GM21390 (cell line): ENCODE results near the gene NPAS3.

ENCODE experiments used
- ATAC-seq: cut with Tn5 transposase; IDR thresholded peaks from one replicate; pipeline ENCODE4 v1.9.1; 2021; ENCODE audit not compliant: unreplicated experiment

Gene NPAS3

DNA sequence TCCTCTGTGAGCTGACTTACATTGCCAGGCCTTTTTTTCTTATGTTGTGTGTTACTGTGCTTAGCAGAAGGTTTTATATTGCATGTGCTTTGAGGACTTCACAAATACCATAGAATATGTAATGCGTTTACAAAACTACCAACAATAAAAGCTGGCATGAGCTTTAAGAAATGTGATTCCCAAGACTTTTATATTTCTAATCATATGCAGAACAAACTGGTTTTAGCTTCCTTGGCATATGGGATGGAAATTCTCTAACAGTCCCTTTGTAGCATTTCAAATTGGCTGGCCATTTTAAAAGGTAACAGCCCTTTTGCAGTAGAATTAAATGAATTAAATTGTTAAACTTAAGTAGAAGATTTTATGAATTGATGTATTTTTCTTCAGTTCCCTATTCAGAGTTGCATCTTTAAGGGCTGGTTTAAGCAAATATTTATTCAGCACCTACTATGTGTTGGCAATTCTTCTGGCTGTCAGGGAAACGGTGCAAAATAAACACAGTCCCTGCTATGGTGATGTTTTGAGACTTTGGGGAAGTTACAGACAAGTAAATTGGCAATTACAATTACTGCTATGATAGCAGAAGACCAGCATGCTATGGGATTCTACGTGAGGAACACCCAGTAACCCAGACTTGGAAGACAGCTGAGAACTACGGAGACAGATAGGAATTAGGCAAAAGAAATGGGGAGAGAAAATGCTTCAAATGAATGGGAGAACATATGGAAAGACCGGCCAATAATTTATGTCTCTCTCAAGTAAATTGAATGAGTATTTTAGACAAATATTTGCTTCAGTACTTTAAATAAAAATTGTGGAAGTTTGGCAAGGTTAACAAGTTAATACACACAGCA lies 565.8 kb downstream of the NPAS3 start:
- no peak for ATAC-seq

DNA sequence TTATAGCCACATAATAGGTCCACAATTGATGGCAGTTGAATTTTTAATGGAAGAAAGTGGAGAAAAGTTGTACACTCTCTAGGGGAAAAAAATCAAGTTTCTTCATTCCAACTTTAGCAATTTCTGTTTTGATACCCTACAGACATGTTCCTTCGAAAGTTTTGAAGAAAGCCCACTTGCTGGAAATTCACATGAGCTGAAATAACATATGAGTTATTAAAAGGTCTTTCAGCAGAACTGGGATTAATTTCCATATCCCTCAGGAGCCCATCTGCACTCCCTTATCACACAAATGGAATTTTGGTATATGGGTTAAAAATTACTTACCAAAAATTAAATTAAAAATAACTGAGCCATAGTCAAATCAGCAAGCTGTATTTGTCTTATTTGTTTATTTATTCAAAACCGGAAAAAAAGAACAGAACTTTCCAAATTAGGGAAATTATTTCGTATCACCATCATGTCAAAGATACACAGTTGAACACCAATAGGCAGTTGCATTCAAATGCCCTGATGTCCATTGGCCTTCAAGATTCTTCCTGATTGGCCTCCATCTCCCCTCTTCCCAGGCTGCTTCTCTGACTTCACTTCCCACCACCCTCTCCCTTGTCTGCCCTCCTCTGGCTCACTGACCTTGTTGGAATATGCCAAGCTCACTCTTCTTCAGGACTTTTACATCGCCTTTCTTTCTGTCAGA lies 566.7 kb downstream of the NPAS3 start:
- ATAC-seq = no peak

DNA sequence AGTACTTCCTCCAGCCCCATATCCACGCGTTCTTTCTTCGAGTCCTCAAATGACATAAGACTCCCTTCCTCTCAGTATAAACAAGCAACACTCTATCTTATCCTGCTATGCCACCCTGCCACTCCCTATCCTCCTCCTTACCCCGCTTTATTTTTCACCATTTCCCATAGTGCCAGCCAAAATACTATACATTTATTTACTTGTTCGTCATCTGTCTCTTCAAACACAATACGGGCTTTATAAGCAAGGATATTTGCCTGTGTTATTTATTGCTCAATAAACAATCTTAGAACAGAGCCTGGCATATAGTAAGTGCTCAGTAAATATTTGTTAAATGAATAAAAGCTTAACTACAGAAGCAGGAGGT lies 567.3 kb downstream of the NPAS3 start:
- ATAC-seq = no peak

DNA sequence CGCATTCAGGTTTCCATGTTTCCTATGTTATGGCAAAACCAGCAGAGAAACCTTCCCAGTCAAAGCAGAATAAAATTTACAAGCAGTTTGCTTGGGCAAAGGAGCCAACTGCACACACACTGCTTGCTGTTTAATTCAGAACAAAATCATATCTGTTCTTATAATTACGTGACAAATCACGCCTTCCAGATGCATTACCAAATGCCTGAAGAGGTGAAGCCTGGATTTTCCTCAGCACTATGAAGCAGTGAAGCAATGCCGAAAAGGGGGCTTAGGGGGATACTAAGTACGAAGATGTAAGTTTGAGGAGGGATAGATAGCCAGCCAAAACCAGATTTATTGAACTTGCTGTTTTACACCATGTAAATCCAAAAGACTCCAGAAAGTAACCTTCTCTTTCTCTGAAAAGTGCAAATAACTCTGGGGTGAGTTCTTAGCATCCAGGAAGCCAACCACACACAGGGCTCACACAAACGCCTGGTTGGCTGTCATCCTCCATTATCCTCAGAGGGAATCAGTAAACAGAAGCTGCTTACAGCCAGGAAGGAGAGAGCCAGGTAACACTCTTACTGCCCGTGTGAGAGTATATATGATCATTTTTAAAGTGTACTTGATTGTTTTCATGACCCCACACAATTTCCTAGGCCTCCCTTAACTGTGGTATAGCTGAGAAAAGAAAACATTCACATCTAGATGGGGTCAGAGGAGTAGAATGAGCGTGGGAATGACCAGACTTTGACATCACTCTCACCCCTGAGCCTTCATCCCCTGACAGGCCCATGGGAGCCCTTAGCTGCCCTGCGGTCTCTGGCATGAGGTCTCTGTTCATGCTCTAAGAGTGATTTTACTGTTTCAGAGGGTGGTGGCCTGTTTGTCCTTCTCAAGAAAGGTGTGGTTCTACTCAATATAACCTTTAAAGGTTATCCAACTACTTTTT lies 569.7 kb downstream of the NPAS3 start:
- ATAC-seq = no peak

DNA sequence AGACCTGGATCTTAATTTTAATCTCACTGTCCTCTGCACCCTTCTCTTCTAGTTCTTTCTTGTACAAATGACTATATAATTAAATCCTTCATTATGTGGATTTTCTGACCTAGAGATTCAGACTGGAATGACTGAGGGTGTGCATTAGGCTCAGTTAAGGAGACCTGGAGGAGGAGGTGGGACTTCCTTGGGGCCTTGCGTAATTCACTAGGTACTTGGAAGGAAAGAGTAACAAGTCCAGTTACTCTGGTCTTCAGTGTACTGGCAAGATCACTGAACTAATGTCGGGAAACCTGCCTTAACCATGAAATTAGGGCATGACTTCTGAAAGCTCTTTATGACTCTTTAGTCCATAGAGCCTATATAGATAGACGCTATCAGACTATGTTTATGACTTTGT lies 570.8 kb downstream of the NPAS3 start:
- ATAC-seq = no peak

DNA sequence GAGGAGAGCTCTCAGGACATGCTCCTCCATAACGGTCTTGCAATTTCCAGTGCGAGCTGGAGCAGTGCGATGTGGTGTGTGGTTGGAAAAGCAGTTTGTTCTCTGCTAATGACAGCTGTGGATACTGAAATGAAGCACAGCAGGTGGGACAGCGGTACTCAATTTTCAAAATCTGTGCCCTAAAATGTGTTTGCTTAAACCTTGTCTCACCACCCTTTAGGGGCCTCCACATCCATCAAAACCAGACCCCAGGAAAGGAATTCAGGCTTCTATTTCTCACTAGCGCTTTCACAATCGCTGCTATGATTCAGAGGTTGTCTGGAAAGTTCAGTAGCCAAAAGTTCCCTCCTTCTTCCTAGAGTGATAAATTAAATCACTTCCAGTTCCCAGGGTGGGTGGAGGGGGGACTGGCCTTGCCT lies 571.4 kb downstream of the NPAS3 start:
- ATAC-seq = no peak

DNA sequence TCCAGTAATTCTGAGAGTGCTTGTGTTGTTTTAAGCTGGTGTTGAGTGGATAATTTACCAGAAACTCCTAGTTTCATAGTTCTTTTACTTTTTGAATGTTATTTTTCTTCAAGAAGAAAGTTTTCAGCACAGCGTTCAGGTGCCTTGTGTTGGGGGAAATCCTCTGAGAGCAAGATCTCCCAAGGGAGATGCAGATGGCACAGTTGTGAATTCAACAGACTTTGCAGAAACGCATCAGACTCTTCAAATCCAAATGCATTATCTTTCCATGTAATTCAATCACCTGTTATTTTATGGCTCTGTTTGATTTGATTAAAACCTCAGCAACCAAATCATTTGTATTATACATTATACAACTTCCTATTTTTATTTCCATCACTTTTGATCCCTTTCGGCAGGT lies 572.3 kb downstream of the NPAS3 start:
- no peak for ATAC-seq

DNA sequence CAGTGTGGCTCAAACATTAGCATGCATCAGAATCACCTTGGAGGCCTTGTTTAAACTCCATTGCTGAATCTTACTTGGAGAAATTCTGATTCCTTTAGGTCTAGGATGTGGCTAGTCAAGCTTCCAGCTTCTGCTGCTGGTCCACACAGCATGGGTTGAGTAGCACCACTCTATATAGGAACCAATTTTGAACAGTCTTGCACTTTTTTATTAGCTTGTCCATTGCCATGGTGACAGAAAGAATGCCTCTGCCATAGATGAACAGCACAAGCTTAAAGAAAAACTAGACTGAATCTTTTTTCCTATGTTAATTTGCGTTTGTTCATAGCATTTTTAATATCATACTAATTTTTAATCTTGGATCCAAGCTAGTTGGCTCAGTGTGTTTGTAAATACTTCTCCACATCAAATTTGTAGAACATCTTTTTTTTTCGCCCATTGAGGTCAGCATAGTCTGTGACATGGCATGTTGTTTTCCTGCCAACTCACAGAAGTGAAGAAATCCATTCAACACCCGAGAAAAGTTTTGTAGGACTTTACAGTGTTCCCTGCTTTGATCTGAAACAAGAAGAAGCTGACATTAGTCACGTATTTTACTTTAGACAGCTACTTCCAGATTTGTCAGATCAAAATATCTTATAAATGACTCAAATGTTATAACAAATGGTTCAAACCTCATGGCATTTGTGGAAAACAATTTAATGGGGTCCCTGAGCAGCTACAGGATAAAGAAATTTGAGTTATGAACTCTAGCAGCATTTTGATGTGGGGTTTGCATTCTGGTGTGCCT lies 573.4 kb downstream of the NPAS3 start:
- no peak for ATAC-seq

DNA sequence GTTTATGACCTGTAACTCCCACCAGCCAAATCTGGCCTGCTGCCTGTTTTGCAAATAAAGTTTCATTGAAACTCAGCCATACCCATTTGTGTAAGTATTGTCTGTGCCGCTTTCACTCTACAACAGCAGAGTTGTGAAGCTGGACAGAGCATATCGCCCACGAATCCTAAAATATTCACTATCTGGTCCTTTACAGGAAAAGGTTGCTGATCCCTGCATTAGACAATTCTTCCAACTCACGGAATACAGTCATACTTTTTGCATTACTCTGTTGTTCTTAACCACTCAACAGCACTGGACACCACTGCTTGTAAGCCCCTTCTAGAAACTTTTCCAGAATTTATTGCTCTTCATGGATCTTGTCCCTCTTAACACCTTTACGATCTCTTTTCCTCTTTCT lies 576.8 kb downstream of the NPAS3 start:
- ATAC-seq = no peak

DNA sequence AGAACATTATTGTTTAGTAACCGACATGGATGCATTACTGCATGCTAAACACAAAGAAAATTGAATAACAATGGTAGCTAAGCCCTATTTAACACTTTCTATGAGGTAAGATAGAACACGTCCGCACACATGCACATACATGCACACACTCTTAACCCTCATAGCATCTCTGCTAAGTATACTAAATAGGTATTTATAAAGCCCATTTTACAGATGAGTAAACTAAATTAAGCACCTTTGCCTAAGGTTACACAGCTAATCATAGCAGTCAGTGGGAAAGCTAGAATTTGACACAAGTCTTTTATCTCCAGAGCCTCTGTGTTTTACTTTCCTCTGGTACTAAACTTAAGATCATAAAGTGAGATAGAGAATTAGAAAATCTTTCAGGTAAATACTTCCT lies 577.2 kb downstream of the NPAS3 start:
- no peak for ATAC-seq

DNA sequence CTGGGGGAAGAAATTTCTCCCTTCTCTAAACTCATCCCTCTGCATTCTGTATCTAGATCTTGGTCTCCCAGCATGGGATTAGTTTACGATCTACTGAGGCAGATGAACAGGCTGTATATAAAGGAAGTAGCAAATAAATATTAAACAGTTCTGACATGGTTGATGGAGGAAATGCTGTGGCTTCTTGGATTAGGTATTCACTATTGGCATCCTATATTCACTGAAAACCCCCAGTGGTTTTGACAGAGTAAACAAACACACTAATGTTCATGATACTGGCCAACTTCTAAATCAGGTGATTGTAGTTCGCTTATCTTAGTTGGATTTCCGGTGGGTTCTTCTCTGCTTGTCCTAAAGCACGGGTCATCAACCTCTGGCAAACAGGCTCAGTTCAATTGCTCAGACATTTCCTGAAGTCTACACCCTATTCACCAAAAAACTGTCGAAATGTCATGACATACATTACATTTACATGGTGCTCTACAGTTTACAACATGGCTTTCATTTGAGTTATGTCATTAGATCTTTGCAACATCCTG lies 578.3 kb downstream of the NPAS3 start:
- no peak for ATAC-seq

DNA sequence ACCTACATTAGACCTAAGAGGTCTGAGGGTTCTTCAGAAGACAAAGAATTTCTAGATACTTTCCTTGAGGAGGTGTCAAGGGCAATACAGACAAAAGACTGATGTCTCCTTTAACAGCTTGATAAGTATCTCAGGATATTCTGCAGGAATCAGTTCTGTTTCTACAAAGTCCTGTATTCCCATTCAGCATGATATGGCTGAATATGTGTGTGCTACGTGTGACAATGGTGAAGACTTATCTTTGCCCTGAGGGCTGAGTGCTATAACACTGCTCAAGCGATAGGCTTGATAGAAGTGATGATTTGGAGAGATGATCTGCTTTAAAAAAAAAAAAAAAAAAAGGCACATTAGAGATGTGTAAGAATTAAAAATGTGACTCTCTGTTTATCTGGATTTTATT lies 582.5 kb downstream of the NPAS3 start:
- ATAC-seq = no peak

DNA sequence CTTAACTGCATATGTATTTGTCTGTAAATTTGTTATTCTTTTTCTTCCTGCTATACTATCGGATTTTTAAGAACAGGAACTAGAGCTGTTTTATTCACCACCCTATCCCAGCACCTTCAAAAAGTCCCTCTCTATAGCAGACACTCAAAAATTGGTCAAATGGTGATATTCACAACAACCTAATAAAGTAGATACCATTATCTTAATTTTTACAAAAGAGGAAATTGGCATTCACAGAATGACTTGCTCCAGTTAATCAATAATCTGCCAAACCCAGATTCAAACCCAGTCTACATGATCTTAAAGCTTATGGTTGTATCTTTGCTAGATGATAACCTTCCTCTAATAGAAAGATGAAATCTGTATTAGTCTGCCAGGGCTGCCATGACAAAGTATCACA lies 585.6 kb downstream of the NPAS3 start:
- no peak for ATAC-seq

DNA sequence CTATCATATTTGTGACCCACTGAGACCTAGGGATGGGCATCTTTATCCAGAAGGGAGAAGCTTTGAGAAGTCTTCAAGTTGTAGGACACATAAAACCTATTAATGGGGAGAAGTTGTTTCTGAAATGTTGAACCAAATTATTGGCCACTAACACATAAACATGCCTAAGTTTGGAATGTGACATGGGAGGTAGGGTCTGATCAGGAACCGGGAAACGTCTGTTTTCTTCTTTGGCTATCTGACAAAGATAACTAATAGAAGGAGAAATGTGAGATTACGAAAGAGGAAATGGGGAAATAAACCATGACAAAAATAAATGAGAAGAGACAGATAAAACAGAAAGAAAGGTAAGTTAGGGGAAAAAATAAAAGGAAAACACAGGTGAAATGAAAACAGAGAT lies 586.9 kb downstream of the NPAS3 start:
- ATAC-seq = no peak

DNA sequence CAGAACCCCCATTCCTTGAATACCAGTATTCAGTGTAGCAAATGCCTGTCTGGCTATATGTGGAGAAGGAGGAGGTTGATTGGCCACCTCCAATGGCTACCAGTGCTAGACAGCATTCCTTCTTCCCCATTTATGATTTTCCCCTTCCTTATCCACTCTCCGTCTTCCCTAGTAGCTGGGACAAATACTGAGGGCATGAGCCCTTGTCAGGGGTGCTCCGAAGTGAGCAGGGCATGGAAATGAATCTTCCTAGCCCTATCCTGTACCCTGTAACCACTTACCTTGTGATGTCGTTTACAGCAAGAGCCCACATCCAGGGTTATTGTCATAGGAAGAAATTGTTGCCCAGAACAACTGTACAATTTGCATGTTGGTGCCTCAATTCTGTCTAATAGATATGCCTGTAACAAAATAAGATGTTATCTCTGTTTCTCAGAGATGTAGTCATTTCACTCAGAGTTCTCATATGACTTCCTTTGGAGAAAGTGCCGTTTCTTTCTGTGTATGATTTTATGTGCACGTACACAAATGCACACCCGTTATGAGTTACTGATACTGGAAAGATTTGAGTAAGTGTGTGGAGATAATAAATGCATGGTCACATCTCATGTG lies 588.5 kb downstream of the NPAS3 start:
- ATAC-seq = no peak

DNA sequence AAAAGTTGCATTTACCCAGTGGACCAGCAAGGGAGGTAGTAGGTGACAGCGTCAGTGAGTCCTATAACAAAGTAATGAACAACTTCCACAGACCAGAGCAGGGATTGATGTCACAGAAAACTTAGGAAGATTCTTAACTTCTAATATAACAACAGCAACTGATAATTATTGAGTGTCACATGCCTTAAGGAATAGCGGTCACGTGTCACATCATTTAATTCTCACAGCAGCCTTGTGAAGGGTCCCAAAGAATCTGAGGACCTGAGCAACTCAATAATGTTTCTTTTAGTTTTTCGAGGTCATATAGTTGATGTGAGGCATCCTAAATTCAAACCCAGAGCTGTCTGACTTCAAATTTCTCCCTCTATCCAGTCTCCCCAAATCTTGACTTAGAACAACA lies 590.0 kb downstream of the NPAS3 start:
- ATAC-seq = no peak

DNA sequence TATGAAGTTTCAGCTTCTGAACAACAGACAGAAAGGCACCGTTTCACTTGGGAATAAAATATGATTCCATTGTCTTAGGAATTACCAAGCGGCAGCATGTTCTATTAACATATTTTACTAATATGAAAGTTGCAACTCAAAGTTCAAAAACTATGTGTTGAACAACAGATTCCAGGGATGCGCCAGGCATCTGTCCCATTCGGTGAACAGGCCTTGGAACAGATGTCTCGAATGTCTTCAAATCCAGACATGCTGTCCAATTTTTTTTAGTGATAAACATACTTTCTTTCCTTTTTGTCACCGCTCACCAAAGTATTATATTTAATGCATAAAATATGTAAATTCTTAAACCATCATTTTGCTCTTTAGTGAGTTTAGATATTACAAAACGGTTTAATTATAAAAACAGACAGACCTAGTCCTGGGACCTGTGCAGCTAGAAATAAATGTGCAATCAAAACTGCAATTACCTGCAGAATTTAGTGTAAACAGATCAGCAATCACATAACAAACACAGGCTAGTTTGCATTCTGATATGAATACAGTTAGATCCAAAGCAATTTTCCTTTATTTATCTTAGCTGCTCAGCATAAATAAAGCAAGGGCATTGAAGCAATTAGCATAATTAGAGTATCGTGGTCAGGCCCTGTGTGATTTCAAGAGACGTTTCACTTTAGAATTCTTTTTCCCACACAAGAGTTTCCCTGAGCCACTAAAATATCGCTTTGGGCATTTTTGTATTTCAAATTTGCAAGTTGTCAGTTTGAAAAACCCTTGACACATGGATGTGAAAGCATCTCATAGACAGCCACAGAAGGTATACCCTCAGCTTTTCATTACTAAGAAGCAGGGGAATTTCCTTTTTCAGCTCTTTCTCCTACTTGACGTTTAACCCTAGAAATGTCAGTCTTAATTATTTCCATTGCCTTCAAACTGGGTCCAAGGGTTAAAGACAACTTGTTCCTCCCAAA lies 591.4 kb downstream of the NPAS3 start:
- no peak for ATAC-seq

DNA sequence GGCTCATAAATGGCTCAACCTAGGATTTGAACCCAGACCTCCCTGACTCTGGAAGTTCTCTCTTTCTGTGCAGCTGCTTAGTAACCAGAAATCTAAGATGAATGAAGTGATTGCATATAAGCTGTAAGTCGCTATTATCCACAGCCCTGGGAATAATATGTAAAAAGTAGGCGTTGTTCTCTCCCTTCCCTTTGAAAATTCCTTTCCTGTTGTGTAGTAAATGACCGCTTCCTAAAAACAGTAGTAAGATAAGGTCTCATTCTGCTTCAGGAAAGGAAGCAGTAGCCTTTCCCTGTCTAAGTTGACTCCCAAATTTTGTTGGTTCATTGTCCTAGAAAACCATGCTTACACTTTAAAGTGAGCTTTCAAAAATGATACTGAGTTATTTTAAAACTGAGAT lies 593.9 kb downstream of the NPAS3 start:
- no peak for ATAC-seq

DNA sequence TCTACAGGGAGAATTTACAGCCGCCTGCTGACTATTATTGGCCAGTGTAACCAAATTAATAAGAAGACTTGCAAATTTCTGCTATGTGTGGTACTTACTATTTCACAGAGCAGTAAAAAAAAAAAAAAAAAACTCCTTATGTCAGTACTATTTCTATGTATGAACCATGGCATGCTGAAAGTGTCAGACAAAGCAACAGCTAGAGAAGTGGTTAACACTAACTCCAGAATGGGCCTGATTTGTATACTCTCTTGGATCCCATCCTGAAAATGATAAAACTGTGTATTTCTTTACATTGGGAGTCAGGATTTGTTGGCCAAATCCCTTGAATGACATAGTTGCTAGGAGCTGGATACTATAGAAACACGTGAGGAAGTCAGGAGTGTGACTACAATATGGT lies 595.4 kb downstream of the NPAS3 start:
- ATAC-seq = no peak
